ENCODE measurements around the gene NCAPD2.
A peak's percentile ranks its signal among the peaks of the same experiment; 100 is the strongest.
"Not testable (repeated sequence)": the region's sequence is repeated elsewhere in the genome, so short reads cannot be mapped to it uniquely, and the experiment has no call there.

The NCAPD2 gene

DNA sequence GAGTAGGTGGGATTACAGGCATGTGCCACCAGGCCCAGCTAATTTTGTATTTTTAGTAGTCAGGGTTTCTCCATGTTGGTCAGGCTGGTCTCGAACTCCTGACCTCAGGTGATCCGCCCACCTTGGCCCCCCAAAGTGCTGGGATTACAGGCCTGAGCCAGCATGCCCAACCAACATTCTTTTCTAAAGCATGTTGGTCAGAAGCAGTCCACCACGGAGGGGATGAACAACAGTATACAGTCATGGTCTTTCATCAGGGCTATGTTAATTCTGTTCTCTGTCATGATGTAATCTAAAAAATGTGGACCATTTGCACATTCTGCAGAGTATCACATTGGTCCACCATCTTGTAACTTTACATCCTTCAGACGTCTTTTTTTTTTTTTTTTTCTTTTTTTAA lies 4.5 kb upstream of the NCAPD2 start:
- TF ChIP-seq, protein P1, sequence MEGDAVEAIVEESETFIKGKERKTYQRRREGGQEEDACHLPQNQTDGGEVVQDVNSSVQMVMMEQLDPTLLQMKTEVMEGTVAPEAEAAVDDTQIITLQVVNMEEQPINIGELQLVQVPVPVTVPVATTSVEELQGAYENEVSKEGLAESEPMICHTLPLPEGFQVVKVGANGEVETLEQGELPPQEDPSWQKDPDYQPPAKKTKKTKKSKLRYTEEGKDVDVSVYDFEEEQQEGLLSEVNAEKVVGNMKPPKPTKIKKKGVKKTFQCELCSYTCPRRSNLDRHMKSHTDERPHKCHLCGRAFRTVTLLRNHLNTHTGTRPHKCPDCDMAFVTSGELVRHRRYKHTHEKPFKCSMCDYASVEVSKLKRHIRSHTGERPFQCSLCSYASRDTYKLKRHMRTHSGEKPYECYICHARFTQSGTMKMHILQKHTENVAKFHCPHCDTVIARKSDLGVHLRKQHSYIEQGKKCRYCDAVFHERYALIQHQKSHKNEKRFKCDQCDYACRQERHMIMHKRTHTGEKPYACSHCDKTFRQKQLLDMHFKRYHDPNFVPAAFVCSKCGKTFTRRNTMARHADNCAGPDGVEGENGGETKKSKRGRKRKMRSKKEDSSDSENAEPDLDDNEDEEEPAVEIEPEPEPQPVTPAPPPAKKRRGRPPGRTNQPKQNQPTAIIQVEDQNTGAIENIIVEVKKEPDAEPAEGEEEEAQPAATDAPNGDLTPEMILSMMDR (IDR thresholded peaks at IDR 0.05; ENCODE audit: control insufficient read depth, insufficient read depth, low read depth, low read length, missing control alignments), result no peak
- H3K4me3 ChIP-seq (ENCODE audit: control insufficient read depth, low read depth, low read length), result no peak overlapping the region

DNA sequence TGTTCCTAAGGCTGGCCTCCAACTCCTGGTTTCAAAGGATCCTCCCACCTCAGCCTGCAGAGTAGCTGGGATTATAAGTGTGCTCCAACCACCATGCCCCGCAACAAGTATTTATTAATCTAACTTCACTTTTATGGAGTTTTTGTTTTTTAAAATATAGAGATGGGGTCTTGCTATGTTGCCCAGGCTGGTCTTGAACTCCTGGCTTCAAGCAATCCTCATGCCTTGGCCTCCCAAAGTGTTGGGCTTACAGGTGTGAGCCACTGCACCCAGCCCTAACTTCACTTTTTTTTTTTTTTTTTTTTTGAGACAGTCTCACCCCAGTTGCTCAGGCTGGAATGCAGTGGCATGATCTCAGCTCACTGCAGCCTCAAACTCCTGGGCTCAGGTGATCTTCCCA lies 3.2 kb upstream of the NCAPD2 start:
- not testable (repeated sequence) for H3K4me3 ChIP-seq (ENCODE audit: control insufficient read depth, low read depth, low read length); DNase-seq (ENCODE audit: low read depth)

More for the DNA sequence above, 4.5 kb upstream of the NCAPD2 start:
- no peak for DNase-seq (ENCODE audit: low read depth)

DNA sequence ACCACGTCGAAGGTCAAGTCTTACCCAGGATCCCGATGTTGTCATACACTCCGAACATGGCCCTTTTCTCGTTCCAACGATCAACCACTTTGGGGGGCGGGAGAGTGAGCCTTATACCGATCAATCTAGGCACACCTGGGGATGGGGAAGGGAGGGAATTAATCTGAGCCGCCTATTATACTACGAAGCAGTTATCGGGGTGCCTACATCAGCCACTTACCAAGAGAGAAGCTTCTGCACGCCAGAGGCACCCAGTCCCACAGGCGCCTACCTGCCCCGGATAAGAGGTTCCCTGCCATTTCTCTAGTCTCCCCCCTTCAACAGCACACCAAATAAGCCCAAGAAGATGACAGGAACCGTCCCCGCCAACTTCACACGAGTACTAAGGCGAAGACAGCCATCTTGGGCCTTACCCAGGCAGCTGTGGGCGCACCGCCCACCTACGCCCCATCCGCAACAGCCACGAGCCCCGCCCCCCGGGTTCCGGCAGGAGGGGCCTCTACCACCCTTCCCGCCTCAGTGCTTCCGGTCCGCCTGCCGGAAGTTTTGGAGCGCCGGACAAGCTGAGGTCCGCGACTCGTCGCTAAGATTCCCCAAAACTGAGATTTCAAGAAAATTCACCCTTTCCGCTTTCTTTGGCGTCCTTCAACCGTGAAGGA lies 935 bp upstream of the NCAPD2 start, which contains the start of gene MRPL51:
TSS of gene MRPL51 (minus strand) at position 425 of the 659 bp plus-strand sequence. CDS start at position 299, 126 bp downstream.
- TF ChIP-seq, protein P1 (IDR thresholded peaks at IDR 0.05; ENCODE audit: control insufficient read depth, insufficient read depth, low read depth, low read length, missing control alignments), result no peak
- H3K4me3 ChIP-seq (ENCODE audit: control insufficient read depth, low read depth, low read length), result peak within 1 kb of the TSS; percentile 81
- peak; percentile 66 for DNase-seq (ENCODE audit: low read depth)

DNA sequence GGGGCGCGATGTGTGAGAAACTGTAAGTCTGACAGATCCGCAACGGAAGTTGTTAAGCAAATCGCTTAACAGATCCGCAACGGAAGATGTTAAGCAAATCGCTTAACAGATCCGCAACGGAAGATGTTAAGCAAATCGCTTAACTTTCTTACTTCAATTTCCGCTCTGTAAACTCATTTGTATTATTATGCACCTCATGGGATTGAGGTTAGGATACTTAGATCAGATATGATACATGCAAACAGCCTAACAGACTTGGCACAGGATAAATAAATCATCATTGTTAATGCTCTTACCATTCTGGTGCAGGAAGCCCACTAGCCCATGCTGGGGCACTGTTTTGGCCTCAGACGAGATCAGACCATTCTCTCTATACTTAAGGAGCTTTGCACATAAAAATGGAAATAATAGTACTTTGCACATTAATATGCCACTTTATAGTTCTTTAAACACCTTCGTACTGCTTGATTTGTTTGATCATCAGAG lies 399 bp downstream of the NCAPD2 start:
- peak overlapping the region; percentile 53 for H3K4me3 ChIP-seq (ENCODE audit: control insufficient read depth, low read depth, low read length)
- no peak for DNase-seq (ENCODE audit: low read depth)
- TF ChIP-seq, protein P1 (IDR thresholded peaks at IDR 0.05; ENCODE audit: control insufficient read depth, insufficient read depth, low read depth, low read length, missing control alignments), result no peak

DNA sequence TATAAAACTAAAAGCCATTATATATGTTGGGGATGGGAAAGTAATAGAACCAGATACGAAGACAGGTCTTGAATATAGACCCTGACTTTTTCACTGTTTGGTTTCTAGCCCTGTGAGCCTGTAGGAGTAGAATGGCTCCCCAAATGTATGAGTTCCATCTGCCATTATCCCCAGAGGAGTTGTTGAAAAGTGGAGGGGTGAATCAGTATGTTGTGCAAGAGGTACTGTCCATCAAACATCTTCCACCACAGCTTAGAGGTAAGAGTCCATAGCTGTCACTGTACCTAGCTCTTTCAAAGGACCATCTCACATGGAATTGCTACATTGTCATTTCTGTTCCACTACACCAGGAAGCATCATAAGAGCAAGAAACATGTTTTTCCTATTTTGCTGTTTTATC lies 1.1 kb downstream of the NCAPD2 start:
- no peak for DNase-seq (ENCODE audit: low read depth)
- peak overlapping the region; percentile 53 for H3K4me3 ChIP-seq (ENCODE audit: control insufficient read depth, low read depth, low read length)
- TF ChIP-seq, protein P1 (IDR thresholded peaks at IDR 0.05; ENCODE audit: control insufficient read depth, insufficient read depth, low read depth, low read length, missing control alignments), result no peak

DNA sequence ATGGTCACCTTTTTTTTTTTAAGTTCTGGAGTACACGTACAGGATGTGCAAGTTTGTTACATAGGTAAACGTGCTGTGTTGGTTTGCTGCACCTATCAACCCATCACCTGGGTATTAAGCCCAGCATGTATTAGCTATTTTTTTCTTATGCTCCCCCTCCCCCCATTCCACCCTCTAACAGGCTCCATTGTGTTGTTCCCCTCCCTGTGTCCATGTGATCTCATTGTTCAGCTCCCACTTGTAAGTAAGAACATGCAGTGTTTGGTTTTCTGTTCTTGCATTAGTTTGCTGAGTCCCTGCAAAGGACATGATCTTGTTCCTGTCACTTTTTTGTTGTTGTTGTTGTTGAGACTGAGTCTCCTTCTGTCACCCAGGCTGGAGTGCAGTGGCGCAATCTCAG lies 3.4 kb downstream of the NCAPD2 start:
- not testable (repeated sequence) for DNase-seq (ENCODE audit: low read depth); H3K4me3 ChIP-seq (ENCODE audit: control insufficient read depth, low read depth, low read length)

DNA sequence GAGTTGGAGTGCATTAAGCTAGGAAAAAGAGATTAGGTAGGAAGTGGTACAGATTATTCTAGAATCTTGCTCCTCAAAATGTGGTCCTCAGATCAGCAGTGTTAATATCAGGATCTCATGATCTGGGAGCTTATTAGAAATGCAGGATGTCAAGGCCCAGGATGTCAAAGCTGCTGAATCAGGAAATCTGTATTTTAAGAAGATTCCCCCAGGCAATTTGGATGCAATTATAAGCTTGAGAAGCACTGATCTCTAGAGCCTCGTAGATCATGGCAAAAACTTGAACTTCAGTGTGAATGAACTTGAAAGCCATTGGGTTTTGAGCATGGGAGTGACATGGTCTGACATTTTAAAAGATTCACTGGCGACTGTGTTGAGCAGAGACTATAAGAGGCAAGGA lies 6.6 kb downstream of the NCAPD2 start:
- DNase-seq (ENCODE audit: low read depth), result no peak
- TF ChIP-seq, protein P1 (IDR thresholded peaks at IDR 0.05; ENCODE audit: control insufficient read depth, insufficient read depth, low read depth, low read length, missing control alignments), result no peak
- no peak overlapping the region for H3K4me3 ChIP-seq (ENCODE audit: control insufficient read depth, low read depth, low read length)
